Measurements from ENCODE around the gene GNAT1. TPM values are rescaled to one million over a fixed set of nuclear protein-coding genes. Genes with fewer than 3 reads are reported as not detected.

Gene GNAT1
- total and polyA plus RNA-seq, 2 of the 13 experiments (the other 11 are each of a cell fraction or from before 2014, with no cell fraction given), result 0.15 TPM; not detected in 1

DNA sequence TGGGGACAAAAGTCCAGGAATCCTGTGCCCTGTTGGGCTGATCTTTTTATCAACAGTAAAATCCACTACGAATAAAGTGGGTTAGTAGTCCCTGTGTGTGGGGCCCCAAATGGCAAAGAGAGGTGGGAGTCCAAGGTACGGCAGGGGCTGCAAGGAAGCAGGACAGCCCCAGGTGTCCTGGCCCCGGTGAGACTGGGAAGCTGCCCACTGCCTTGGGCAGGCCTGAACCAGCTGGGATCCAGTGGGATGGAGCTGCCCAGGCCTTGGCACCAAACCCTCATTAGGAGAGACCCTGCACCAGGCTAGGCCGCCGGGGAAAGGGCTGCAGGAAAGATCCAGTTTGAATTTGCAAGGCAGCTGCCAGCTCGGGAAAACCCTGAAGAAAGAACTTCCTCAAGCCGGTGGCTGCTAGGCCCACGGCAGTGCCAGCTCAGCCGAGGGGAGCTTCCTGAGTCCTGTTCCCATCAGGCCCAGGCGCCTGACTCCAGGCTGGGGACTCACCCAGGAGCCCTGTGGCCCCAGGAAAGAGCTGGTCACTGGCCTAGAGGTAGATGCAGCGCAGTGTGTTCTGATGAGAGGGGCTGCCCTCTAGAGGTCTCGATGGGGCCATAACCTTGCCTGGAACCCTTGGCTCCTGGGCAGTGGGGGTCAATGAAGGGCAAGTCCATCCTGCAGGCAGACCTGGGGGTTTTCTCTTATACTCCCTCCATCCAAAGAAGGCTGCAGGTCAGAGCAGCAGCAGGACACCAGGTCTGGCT lies 30.2 kb downstream of the GNAT1 start (continued):
- TF ChIP-seq, protein P1, sequence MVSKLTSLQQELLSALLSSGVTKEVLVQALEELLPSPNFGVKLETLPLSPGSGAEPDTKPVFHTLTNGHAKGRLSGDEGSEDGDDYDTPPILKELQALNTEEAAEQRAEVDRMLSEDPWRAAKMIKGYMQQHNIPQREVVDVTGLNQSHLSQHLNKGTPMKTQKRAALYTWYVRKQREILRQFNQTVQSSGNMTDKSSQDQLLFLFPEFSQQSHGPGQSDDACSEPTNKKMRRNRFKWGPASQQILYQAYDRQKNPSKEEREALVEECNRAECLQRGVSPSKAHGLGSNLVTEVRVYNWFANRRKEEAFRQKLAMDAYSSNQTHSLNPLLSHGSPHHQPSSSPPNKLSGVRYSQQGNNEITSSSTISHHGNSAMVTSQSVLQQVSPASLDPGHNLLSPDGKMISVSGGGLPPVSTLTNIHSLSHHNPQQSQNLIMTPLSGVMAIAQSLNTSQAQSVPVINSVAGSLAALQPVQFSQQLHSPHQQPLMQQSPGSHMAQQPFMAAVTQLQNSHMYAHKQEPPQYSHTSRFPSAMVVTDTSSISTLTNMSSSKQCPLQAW (CRISPR knock-in tag; IDR thresholded peaks at IDR 0.05), result peak; percentile 78; the same call in 1 of the 2 replicates
- peak; percentile 18; the same call in 1 of the 2 replicates for TF ChIP-seq TBX2 (CRISPR knock-in tag; IDR thresholded peaks at IDR 0.05; ENCODE audit: borderline replicate concordance)
- TF ChIP-seq ELF3 (CRISPR knock-in tag; IDR thresholded peaks at IDR 0.05), result peak; percentile 49; the same call in 1 of the 2 replicates
- TF ChIP-seq, protein P2, sequence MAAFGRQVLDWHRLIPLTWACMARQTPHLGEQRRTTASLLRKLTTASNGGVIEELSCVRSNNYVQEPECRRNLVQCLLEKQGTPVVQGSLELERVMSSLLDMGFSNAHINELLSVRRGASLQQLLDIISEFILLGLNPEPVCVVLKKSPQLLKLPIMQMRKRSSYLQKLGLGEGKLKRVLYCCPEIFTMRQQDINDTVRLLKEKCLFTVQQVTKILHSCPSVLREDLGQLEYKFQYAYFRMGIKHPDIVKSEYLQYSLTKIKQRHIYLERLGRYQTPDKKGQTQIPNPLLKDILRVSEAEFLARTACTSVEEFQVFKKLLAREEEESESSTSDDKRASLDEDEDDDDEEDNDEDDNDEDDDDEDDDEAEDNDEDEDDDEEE (CRISPR knock-in tag; IDR thresholded peaks at IDR 0.05), result no peak
- TF ChIP-seq ZNF451 (CRISPR knock-in tag; IDR thresholded peaks at IDR 0.05), result 0 out of 2 replicates have a peak, but pooled peaks have one; percentile 63
- TF ChIP-seq TP53 (CRISPR knock-in tag; conservative IDR thresholded peaks at IDR 0.05), result 0 out of 2 replicates have a peak, but pooled peaks have one; percentile 62
- TF ChIP-seq, protein P3, sequence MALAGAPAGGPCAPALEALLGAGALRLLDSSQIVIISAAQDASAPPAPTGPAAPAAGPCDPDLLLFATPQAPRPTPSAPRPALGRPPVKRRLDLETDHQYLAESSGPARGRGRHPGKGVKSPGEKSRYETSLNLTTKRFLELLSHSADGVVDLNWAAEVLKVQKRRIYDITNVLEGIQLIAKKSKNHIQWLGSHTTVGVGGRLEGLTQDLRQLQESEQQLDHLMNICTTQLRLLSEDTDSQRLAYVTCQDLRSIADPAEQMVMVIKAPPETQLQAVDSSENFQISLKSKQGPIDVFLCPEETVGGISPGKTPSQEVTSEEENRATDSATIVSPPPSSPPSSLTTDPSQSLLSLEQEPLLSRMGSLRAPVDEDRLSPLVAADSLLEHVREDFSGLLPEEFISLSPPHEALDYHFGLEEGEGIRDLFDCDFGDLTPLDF (CRISPR knock-in tag; IDR thresholded peaks at IDR 0.05), result no peak
- TF ChIP-seq, protein P4, sequence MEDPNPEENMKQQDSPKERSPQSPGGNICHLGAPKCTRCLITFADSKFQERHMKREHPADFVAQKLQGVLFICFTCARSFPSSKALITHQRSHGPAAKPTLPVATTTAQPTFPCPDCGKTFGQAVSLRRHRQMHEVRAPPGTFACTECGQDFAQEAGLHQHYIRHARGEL (CRISPR knock-in tag; IDR thresholded peaks at IDR 0.05), result 0 out of 2 replicates have a peak, but pooled peaks have one; percentile 41
- peak; percentile 81 for TF ChIP-seq HDAC1 (CRISPR knock-in tag; IDR thresholded peaks at IDR 0.05)
- peak; percentile 35; the same call in 1 of the 2 replicates for TF ChIP-seq ZMYM3 (CRISPR knock-in tag; IDR thresholded peaks at IDR 0.05)
- TF ChIP-seq ZNF629 (CRISPR knock-in tag; conservative IDR thresholded peaks at IDR 0.05), result 0 out of 2 replicates have a peak, but pooled peaks have one; percentile 31
- TF ChIP-seq RXRA (CRISPR knock-in tag; IDR thresholded peaks at IDR 0.05), result peak; percentile 86
- TF ChIP-seq, protein P5, sequence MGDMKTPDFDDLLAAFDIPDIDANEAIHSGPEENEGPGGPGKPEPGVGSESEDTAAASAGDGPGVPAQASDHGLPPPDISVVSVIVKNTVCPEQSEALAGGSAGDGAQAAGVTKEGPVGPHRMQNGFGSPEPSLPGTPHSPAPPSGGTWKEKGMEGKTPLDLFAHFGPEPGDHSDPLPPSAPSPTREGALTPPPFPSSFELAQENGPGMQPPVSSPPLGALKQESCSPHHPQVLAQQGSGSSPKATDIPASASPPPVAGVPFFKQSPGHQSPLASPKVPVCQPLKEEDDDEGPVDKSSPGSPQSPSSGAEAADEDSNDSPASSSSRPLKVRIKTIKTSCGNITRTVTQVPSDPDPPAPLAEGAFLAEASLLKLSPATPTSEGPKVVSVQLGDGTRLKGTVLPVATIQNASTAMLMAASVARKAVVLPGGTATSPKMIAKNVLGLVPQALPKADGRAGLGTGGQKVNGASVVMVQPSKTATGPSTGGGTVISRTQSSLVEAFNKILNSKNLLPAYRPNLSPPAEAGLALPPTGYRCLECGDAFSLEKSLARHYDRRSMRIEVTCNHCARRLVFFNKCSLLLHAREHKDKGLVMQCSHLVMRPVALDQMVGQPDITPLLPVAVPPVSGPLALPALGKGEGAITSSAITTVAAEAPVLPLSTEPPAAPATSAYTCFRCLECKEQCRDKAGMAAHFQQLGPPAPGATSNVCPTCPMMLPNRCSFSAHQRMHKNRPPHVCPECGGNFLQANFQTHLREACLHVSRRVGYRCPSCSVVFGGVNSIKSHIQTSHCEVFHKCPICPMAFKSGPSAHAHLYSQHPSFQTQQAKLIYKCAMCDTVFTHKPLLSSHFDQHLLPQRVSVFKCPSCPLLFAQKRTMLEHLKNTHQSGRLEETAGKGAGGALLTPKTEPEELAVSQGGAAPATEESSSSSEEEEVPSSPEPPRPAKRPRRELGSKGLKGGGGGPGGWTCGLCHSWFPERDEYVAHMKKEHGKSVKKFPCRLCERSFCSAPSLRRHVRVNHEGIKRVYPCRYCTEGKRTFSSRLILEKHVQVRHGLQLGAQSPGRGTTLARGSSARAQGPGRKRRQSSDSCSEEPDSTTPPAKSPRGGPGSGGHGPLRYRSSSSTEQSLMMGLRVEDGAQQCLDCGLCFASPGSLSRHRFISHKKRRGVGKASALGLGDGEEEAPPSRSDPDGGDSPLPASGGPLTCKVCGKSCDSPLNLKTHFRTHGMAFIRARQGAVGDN (CRISPR knock-in tag; IDR thresholded peaks at IDR 0.05), result peak; percentile 94
- TF ChIP-seq HOXA3 (CRISPR knock-in tag; IDR thresholded peaks at IDR 0.05), result peak; percentile 55
- TF ChIP-seq, protein P6, sequence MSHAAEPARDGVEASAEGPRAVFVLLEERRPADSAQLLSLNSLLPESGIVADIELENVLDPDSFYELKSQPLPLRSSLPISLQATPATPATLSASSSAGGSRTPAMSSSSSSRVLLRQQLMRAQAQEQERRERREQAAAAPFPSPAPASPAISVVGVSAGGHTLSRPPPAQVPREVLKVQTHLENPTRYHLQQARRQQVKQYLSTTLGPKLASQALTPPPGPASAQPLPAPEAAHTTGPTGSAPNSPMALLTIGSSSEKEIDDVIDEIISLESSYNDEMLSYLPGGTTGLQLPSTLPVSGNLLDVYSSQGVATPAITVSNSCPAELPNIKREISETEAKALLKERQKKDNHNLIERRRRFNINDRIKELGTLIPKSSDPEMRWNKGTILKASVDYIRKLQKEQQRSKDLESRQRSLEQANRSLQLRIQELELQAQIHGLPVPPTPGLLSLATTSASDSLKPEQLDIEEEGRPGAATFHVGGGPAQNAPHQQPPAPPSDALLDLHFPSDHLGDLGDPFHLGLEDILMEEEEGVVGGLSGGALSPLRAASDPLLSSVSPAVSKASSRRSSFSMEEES (CRISPR knock-in tag; IDR thresholded peaks at IDR 0.05), result no peak
- TF ChIP-seq CHD4 (IDR thresholded peaks at IDR 0.05; ENCODE audit: borderline replicate concordance, low read length), result no peak
- peak; percentile 40 for TF ChIP-seq TAF1 (CRISPR knock-in tag; IDR thresholded peaks at IDR 0.05)
- TF ChIP-seq FOXC1 (CRISPR knock-in tag; IDR thresholded peaks at IDR 0.05; ENCODE audit: borderline replicate concordance), result peak; percentile 48; the same call in 1 of the 2 replicates
- no peak for TF ChIP-seq ZNF567 (CRISPR knock-in tag; IDR thresholded peaks at IDR 0.05; ENCODE audit: borderline replicate concordance)

Data from HepG2 (cell line).